G401.6 (cell line): ENCODE data around the gene PDE6G.

Experiments
- FAIRE-seq: peaks from 2 replicates; lab custom pipeline; 2012; peaks lifted over from hg19 to GRCh38; lab: Jason Lieb, UNC

The PDE6G gene

GRCh38 chr17:81662002-81662401, 5.7 kb upstream of the PDE6G start:
- no peak for FAIRE-seq

GRCh38 chr17:81660441-81660840, 4.1 kb upstream of the PDE6G start:
- FAIRE-seq, result no peak

GRCh38 chr17:81659038-81659437, 2.7 kb upstream of the PDE6G start:
- no peak for FAIRE-seq

- FAIRE-seq, result no peak
Observed at GRCh38 chr17:81656835-81657234, 493 bp upstream of the PDE6G start.

- no peak for FAIRE-seq
Observed at GRCh38 chr17:81655378-81656117, 794 bp downstream of the PDE6G start.

GRCh38 chr17:81652906-81653771, 3.2 kb downstream of the PDE6G start:
- no peak for FAIRE-seq

- no peak for FAIRE-seq
Observed at GRCh38 chr17:81651692-81652091, 4.7 kb downstream of the PDE6G start.

GRCh38 chr17:81650951-81651350, 5.4 kb downstream of the PDE6G start:
- no peak for FAIRE-seq

- FAIRE-seq, result no peak
Observed at GRCh38 chr17:81648707-81649085, 7.6 kb downstream of the PDE6G start.

- no peak for FAIRE-seq
Observed at GRCh38 chr17:81648013-81648706, 8.2 kb downstream of the PDE6G start.

GRCh38 chr17:81647640-81648012, 8.7 kb downstream of the PDE6G start:
- FAIRE-seq, result no peak

- FAIRE-seq, result no peak
Observed at GRCh38 chr17:81646869-81647600, 9.3 kb downstream of the PDE6G start.

- no peak for FAIRE-seq
Observed at GRCh38 chr17:81644976-81645952, 11.1 kb downstream of the PDE6G start.

- no peak for FAIRE-seq
Observed at GRCh38 chr17:81644496-81644895, 11.8 kb downstream of the PDE6G start.

- no peak for FAIRE-seq
Observed at GRCh38 chr17:81641825-81642489, 14.4 kb downstream of the PDE6G start.

- FAIRE-seq, result no peak
Observed at GRCh38 chr17:81640011-81640410, 16.3 kb downstream of the PDE6G start.

GRCh38 chr17:81638683-81639082, 17.7 kb downstream of the PDE6G start:
- FAIRE-seq, result no peak

GRCh38 chr17:81636505-81637288, 19.6 kb downstream of the PDE6G start, which contains the start of the genes NPLOC4 and TSPAN10:
NPLOC4 (minus strand) TSS chr17:81637112; CDS start chr17:81636930, 182 bp downstream.
TSPAN10 (plus strand) TSS chr17:81637196; CDS start chr17:81642413, 5,217 bp downstream.
- no peak for FAIRE-seq

GRCh38 chr17:81635973-81636504, 20.3 kb downstream of the PDE6G start:
- FAIRE-seq, result no peak
